Testis (tissue), 3 donors: ENCODE results near the gene LSM14A. TPM values are rescaled to one million over a fixed set of nuclear protein-coding genes. Genes with fewer than 3 reads are reported as not detected.

Experiments used
- DNase-seq: peaks from one replicate; pipeline ENCODE4 v3.0.0-alpha.2; 2019
- H3K27ac ChIP-seq, 2 donors: fragments of 200-600 bp; sonication (generic); one replicate each; pipeline ENCODE4 v1.5.1; 2019
- H3K27me3 ChIP-seq: fragments of 200-600 bp; sonication (generic); one replicate; pipeline ENCODE4 v1.5.1; 2019
- H3K36me3 ChIP-seq: fragments of 200-600 bp; sonication (generic); one replicate; pipeline ENCODE4 v1.5.1; 2017; ENCODE audit warnings: low read depth; ENCODE audit errors: missing control alignments
- H3K4me1 ChIP-seq: fragments of 200-600 bp; sonication (generic); one replicate; pipeline ENCODE4 v1.5.1; 2019
- H3K4me3 ChIP-seq, 2 donors: fragments of 200-600 bp; sonication (generic); one replicate each; pipeline ENCODE4 v1.5.1; 2017 to 2019
- H3K9me3 ChIP-seq: fragments of 200-600 bp; sonication (generic); one replicate; pipeline ENCODE4 v1.5.1; 2017
- POLR2A ChIP-seq: fragments of 450-650 bp; IDR thresholded peaks from one replicate; pipeline ENCODE4 v1.6.1; 2017; ENCODE audit warnings: antibody characterized with exemption, mild to moderate bottlenecking, moderate library complexity
- WGBS, 2 donors: methylation state at CpG; one replicate each; pipeline ENCODE4 v1.1.5; 2018; 5-methylcytosine and 5-hydroxymethylcytosine counted together
- intact Hi-C: fragments of 100-400 bp; cut with DNase I; formaldehyde crosslinking; loops from one replicate; pipeline ENCODE4 v1.15.1; 2023; ENCODE audit warnings: low total_unique reads
- polyA plus RNA-seq: library from polyadenylated mRNA; stranded (reverse); fragments of 350-450 nt; fragmentation: Illumina TruSeq; extraction: RNeasy Lipid Tissue Mini Kit (QIAGEN cat#74804); gene quantifications from one replicate; pipeline ENCODE4 v1.2.3, GENCODE V29; 2014; ENCODE audit warnings: low read depth, low replicate concordance; ENCODE audit not compliant: insufficient read depth
- total RNA-seq, 2 donors: library from RNA; depleted of rRNA; stranded (reverse); fragments of >200 nt; gene quantifications; one replicate each; pipeline ENCODE4 v1.2.3, GENCODE V29; 2016
- TF ChIP-seq, protein P1 (sequence below), 3 experiments: fragments of 450-650 bp in 2 of 3; fragments of 200-600 bp in 1 of 3; sonication (generic) in 1 of 3; IDR thresholded peaks; one replicate each; pipeline ENCODE4 v1.5.1; 2016 to 2019; ENCODE audit warnings: antibody characterized with exemption in 3 of 3, mild to moderate bottlenecking in 2 of 3, moderate library complexity in 1 of 3

LSM14A gene
- total and polyA plus RNA-seq, 3 donors from 2014 or later: 122 to 192 (median 174) TPM

DNA sequence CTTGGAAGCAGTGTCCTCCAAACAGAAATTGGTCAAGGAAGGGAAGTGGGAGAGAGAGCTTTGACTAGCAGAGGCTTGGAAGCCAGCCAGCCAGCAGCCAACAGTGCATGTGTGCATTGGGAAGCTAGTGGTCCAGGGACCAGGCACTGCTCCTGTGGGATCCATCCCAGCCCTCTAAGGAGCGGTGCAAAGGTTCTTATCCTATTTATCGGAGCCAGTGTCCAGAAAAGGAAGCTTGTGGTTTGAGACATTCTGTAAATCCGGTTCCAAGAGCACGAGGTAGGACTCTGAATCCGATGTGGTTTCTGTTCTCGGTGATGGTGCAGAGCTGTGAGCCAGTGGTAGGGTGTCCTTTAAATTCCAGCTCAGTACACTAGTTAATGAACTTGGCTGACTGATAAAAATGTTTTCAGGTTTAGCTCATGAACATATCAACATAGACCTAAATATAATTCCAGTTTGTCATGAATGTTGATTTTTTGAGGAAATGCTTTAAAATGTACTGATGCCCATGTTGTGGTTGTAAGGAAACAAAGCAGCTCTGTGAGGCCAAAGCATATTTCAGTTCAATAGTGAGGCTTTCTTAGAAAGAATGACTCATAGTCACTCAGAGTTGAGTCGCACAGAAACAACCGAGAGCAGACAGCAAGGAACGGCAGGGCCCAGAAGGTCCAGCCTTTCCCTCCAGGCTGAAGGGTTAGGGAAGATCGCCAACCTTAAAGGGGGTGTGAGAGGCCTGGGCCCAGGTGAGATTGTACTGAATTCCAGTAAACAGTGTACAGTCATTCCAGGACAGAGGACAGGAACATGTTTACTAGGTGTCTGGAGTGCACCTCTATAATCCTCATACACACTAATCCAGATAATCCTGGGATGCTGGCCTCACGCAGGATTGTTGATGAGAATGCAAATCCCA is 60.5 kb downstream of the LSM14A start:
- peak overlapping the region in 1 of 2 donors; percentile 53 for H3K27ac ChIP-seq
- H3K4me1 ChIP-seq: peaks cover 3% of the 10 kb centered on the region
- WGBS, 2 donors: 37 to 50% methylated on average over 11 of the region's 11 CpGs
- no peaks in the 10 kb centered on the region for H3K27me3 ChIP-seq
- DNase-seq: peak; percentile 63
- H3K9me3 ChIP-seq: no peaks in the 10 kb centered on the region
- no peaks in the 10 kb centered on the region for H3K36me3 ChIP-seq
- TF ChIP-seq, protein P1, sequence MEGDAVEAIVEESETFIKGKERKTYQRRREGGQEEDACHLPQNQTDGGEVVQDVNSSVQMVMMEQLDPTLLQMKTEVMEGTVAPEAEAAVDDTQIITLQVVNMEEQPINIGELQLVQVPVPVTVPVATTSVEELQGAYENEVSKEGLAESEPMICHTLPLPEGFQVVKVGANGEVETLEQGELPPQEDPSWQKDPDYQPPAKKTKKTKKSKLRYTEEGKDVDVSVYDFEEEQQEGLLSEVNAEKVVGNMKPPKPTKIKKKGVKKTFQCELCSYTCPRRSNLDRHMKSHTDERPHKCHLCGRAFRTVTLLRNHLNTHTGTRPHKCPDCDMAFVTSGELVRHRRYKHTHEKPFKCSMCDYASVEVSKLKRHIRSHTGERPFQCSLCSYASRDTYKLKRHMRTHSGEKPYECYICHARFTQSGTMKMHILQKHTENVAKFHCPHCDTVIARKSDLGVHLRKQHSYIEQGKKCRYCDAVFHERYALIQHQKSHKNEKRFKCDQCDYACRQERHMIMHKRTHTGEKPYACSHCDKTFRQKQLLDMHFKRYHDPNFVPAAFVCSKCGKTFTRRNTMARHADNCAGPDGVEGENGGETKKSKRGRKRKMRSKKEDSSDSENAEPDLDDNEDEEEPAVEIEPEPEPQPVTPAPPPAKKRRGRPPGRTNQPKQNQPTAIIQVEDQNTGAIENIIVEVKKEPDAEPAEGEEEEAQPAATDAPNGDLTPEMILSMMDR (IDR thresholded peaks at IDR 0.05): no peak
- TF ChIP-seq POLR2A: no peak
- no peak overlapping the region for H3K4me3 ChIP-seq
- intact Hi-C loops: no loop called here

- WGBS, 2 donors: 92 to 93% methylated on average over 2 of the region's 2 CpGs
- intact Hi-C loops: no loop called here
These were observed 63.2 kb downstream of the LSM14A start for GRCh38 chr19:34235425-34235940.

GRCh38 chr19:34236035-34236987 is 64.0 kb downstream of the LSM14A start:
- intact Hi-C loops: no loop called here
- Histone ChIP-seq H3K36me3 (no peaks in the 10 kb centered on the region), H3K9me3 (no peaks in the 10 kb centered on the region), H3K27ac (no peak overlapping the region), H3K4me3 (no peak overlapping the region), H3K27me3 (no peaks in the 10 kb centered on the region), H3K4me1 (peaks cover 3% of the 10 kb centered on the region)
- DNase-seq: peak; percentile 50
- 70 to 82% methylated on average over 18 of the region's 18 CpGs for WGBS, 2 donors
- TF ChIP-seq POLR2A: no peak
- TF ChIP-seq, protein P1 (IDR thresholded peaks at IDR 0.05): no peak

More at GRCh38 chr19:34235425-34235940, 63.2 kb downstream of the LSM14A start:
- no peaks in the 10 kb centered on the region for H3K27me3 ChIP-seq
- no peaks in the 10 kb centered on the region for H3K9me3 ChIP-seq
- peaks cover 3% of the 10 kb centered on the region for H3K4me1 ChIP-seq
- no peaks in the 10 kb centered on the region for H3K36me3 ChIP-seq
- DNase-seq: no peak
- no peak overlapping the region for H3K4me3 ChIP-seq
- H3K27ac ChIP-seq: no peak overlapping the region
- no peak for TF ChIP-seq POLR2A
- TF ChIP-seq, protein P1 (IDR thresholded peaks at IDR 0.05): no peak

GRCh38 chr19:34237283-34237682 is 65.0 kb downstream of the LSM14A start:
- no peaks in the 10 kb centered on the region for H3K36me3 ChIP-seq
- intact Hi-C loops: no loop called here
- 93 to 99% methylated on average over 3 of the region's 3 CpGs for WGBS, 2 donors
- H3K4me1 ChIP-seq: peaks cover 3% of the 10 kb centered on the region
- H3K27me3 ChIP-seq: no peaks in the 10 kb centered on the region
- H3K27ac ChIP-seq: no peak overlapping the region
- TF ChIP-seq POLR2A: no peak
- TF ChIP-seq, protein P1 (IDR thresholded peaks at IDR 0.05): no peak
- H3K4me3 ChIP-seq: no peak overlapping the region
- DNase-seq: no peak
- no peaks in the 10 kb centered on the region for H3K9me3 ChIP-seq
